Activated CD8-positive, alpha-beta T cell treated with anti-CD3 and anti-CD28 coated beads for 36 hours (primary cell): ENCODE measurements around the gene TTC33. TPM values are rescaled to one million over a fixed set of nuclear protein-coding genes. Genes with fewer than 3 reads are reported as not detected.
"Not testable (repeated sequence)": the region's sequence is repeated elsewhere in the genome, so short reads cannot be mapped to it uniquely, and the experiment has no call there.

ENCODE experiments used
- ATAC-seq: fragments of 200-7000 bp; cut with Tn5 transposase; one replicate; pipeline ENCODE4 v1.10.0; 2021; ENCODE audit warnings: mild to moderate bottlenecking, moderate library complexity
- CTCF ChIA-PET: fragments of 350-600 bp; sonication (Branson Sonifier 250); formaldehyde crosslinking; loops from one replicate; lab custom pipeline; 2021; ENCODE audit warnings: antibody characterized with exemption; lab: Charles Lee
- POLR2A ChIA-PET: fragments of 350-600 bp; sonication (Branson Sonifier 250); formaldehyde crosslinking; loops from one replicate; lab custom pipeline; 2021; ENCODE audit warnings: antibody characterized with exemption; lab: Charles Lee
- DNase-seq: peaks from one replicate; pipeline ENCODE4 v3.0.0-alpha.2; 2020
- H3K27ac Mint-ChIP-seq: one replicate; pipeline ENCODE4 v1.8.0; 2021; ENCODE audit warnings: mild to moderate bottlenecking, mixed read lengths
- H3K27me3 Mint-ChIP-seq: one replicate; pipeline ENCODE4 v1.8.0; 2021; ENCODE audit warnings: mixed read lengths
- H3K36me3 Mint-ChIP-seq: one replicate; pipeline ENCODE4 v1.8.0; 2021; ENCODE audit warnings: low read depth, mixed read lengths
- H3K4me1 Mint-ChIP-seq: one replicate; pipeline ENCODE4 v1.8.0; 2021; ENCODE audit warnings: low read depth, mixed read lengths
- H3K4me3 Mint-ChIP-seq: one replicate; pipeline ENCODE4 v1.8.0; 2021; ENCODE audit warnings: mild to moderate bottlenecking, moderate library complexity, mixed read lengths
- H3K9me3 Mint-ChIP-seq: one replicate; pipeline ENCODE4 v1.8.0; 2021; ENCODE audit warnings: mixed read lengths
- intact Hi-C: fragments of 100-400 bp; cut with micrococcal nuclease; formaldehyde crosslinking; loops from one replicate; pipeline ENCODE4 v1.10.0; 2022
- total RNA-seq, 2 experiments: library from RNA; stranded (reverse); gene quantifications; one replicate each; pipeline ENCODE4 v1.2.3, GENCODE V29; 2021
- TF ChIP-seq, protein P1 (sequence below): fragments of 200-600 bp; IDR thresholded peaks from one replicate; pipeline ENCODE4 v1.8.0; 2022; ENCODE audit warnings: antibody characterized with exemption, mild to moderate bottlenecking

Gene TTC33
- total RNA-seq, 2 experiments from 2014 or later: 21.4 to 21.5 TPM

DNA sequence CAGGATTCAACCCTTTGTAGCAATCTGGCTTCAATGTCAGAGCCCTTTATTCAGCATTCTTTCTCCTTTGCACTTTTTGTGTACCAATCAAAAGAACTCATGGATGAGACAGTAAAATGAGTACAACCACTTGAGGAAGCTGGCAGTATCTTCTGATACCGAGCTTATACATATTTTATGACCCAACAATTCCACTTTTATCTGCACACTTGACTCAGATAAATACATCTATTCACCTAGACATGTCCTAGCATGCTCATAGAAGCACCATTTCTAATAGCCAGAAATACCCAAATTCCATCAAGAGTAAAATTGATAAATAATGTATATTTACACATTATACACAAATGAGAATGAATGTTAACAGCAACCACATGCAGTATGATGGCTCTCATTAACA lies 187.2 kb downstream of the TTC33 start:
- DNase-seq: no peak
- Mint-ChIP-seq H3K36me3 (no peaks in the 10 kb centered on the region), H3K27me3 (no peaks in the 10 kb centered on the region), H3K4me1 (peaks cover 20% of the 10 kb centered on the region), H3K27ac (no peak overlapping the region), H3K4me3 (no peak overlapping the region), H3K9me3 (no peaks in the 10 kb centered on the region)
- ChIA-PET CTCF (interaction anchor here (1.1 kb wide), 1 partner anchor 27 kb away, joined by 3 read pairs; no protein-coding TSS in a partner anchor), POLR2A (interaction anchor here (1.5 kb wide), 1 partner anchor 10 kb away, joined by 3 read pairs; no protein-coding TSS in a partner anchor)
- intact Hi-C loops: no loop called here
- TF ChIP-seq, protein P1, sequence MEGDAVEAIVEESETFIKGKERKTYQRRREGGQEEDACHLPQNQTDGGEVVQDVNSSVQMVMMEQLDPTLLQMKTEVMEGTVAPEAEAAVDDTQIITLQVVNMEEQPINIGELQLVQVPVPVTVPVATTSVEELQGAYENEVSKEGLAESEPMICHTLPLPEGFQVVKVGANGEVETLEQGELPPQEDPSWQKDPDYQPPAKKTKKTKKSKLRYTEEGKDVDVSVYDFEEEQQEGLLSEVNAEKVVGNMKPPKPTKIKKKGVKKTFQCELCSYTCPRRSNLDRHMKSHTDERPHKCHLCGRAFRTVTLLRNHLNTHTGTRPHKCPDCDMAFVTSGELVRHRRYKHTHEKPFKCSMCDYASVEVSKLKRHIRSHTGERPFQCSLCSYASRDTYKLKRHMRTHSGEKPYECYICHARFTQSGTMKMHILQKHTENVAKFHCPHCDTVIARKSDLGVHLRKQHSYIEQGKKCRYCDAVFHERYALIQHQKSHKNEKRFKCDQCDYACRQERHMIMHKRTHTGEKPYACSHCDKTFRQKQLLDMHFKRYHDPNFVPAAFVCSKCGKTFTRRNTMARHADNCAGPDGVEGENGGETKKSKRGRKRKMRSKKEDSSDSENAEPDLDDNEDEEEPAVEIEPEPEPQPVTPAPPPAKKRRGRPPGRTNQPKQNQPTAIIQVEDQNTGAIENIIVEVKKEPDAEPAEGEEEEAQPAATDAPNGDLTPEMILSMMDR: no peak
- no peak for ATAC-seq

DNA sequence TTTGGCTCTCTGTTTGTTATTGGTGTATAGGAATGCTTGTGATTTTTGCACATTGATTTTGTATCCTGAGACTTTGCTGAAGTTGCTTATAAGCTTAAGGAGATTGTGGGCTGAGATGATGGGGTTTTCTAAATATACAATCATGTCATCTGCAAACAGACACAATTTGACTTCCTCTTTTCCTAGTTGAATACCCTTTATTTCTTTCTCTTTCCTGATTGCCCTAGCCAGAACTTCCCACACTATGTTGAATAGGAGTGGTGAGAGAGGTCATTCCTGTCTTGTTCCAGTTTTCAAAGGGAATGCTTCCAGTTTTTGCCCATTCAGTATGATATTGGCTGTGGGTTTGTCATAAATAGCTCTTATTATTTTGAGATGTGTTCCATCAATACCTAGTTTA lies 192.6 kb downstream of the TTC33 start:
- H3K9me3 Mint-ChIP-seq: peaks cover 15% of the 10 kb centered on the region
- H3K4me3 Mint-ChIP-seq, H3K36me3 Mint-ChIP-seq, intact Hi-C loops, H3K27me3 Mint-ChIP-seq, POLR2A ChIA-PET, CTCF ChIA-PET, H3K27ac Mint-ChIP-seq, DNase-seq, ATAC-seq: not testable (repeated sequence)
- peaks cover 16% of the 10 kb centered on the region for H3K4me1 Mint-ChIP-seq

DNA sequence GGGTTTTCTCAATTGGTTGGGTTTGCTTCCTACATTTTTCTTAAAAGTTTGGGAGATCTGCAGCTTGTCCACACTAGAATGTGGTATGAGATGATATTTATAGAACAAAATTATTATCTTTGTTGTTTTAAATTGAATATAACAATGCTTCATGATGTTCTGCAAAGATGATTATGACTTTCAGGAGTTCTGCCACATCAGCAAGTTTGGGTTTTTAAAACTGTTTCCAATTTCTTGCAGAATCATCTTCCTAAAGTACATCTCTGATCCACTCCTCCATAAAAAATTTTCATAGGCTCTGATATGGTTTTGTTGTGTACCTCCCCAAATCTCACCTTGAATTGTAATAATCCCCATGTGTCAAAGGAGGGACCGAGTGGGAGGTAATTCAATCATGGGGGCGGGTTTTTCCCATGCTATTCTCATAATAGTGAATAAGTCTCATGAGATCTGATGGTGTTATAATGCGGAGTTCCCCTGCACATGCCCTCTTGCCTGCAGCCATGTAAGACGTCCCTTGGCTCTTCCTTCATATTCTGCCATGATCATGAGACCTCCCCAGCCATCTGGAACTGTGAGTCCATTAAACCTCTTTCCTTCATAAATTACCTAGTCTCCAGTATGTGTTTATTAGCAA lies 195.2 kb downstream of the TTC33 start:
- Mint-ChIP-seq H3K27me3 (no peaks in the 10 kb centered on the region), H3K4me1 (peaks cover 22% of the 10 kb centered on the region), H3K9me3 (peaks cover 15% of the 10 kb centered on the region), H3K36me3 (peaks cover 7% of the 10 kb centered on the region), H3K27ac (no peak overlapping the region), H3K4me3 (no peak overlapping the region)
- ATAC-seq (no peak), DNase-seq (peak; percentile 24)
- intact Hi-C loops: no loop called here
- ChIA-PET POLR2A (no interaction called here), CTCF (no interaction called here)
- TF ChIP-seq, protein P1: no peak

DNA sequence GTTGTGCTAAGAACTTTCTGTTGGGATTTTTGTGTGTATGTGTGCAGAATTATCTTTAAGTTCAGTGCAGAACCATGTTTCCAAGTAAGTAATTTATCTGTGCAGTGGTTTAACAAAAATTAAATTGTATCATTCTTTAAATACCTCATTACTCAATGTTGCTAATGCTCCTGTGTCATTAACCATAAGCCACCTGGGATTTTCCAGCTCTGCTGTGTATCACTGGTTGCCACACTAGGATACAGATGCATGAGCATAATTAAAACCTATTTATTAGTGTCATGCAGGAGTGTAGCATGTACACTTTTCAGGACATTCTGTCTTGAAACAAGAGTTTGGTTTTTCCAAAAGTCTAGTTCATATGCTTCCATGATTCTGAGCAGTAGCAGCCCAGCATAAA lies 196.5 kb downstream of the TTC33 start:
- ChIA-PET CTCF (no interaction called here), POLR2A (interaction anchor here (0.6 to 1.3 kb wide), 3 partner anchors 9 to 172 kb away, joined by 3 to 5 read pairs (median 3); no protein-coding TSS in a partner anchor)
- DNase-seq (no peak), ATAC-seq (no peak)
- H3K27me3 Mint-ChIP-seq: no peaks in the 10 kb centered on the region
- intact Hi-C loops: no loop called here
- TF ChIP-seq, protein P1: no peak
- no peak overlapping the region for H3K27ac Mint-ChIP-seq
- peaks cover 15% of the 10 kb centered on the region for H3K9me3 Mint-ChIP-seq
- H3K4me3 Mint-ChIP-seq: no peak overlapping the region
- H3K36me3 Mint-ChIP-seq: peaks cover 7% of the 10 kb centered on the region
- peaks cover 17% of the 10 kb centered on the region for H3K4me1 Mint-ChIP-seq

DNA sequence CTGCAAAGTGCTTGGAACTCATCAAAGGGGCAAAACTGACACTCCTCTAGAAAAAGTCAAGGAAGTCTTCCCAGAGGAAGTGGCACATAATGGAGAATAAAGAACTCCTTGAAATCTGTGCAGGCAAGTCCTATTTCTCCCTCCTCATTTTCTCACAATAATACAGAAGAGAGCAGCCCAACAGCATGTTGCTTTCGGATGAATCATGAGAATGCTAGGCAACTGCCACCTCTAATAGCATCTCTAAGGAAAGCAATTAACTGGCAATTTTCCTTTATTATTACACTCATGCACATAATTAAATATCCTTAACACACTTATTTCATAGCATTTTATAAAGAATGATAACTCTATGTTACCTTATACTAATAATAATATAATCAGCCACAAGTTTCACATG lies 198.3 kb downstream of the TTC33 start:
- peaks cover 9% of the 10 kb centered on the region for H3K9me3 Mint-ChIP-seq
- no peak overlapping the region for H3K27ac Mint-ChIP-seq
- intact Hi-C loops: no loop called here
- H3K4me3 Mint-ChIP-seq: no peak overlapping the region
- no peaks in the 10 kb centered on the region for H3K27me3 Mint-ChIP-seq
- no peak for ATAC-seq
- TF ChIP-seq, protein P1: no peak
- peaks cover 16% of the 10 kb centered on the region for H3K4me1 Mint-ChIP-seq
- DNase-seq: no peak
- ChIA-PET CTCF (no interaction called here), POLR2A (no interaction called here)
- peaks cover 6% of the 10 kb centered on the region for H3K36me3 Mint-ChIP-seq
